HG02884 (cell line): ENCODE data around the gene EMILIN3.

Experiments
- ATAC-seq: cut with Tn5 transposase; IDR thresholded peaks from one replicate; pipeline ENCODE4 v1.9.1; 2021; ENCODE audit warnings: mild to moderate bottlenecking, moderate library complexity; ENCODE audit not compliant: unreplicated experiment

Gene EMILIN3

DNA sequence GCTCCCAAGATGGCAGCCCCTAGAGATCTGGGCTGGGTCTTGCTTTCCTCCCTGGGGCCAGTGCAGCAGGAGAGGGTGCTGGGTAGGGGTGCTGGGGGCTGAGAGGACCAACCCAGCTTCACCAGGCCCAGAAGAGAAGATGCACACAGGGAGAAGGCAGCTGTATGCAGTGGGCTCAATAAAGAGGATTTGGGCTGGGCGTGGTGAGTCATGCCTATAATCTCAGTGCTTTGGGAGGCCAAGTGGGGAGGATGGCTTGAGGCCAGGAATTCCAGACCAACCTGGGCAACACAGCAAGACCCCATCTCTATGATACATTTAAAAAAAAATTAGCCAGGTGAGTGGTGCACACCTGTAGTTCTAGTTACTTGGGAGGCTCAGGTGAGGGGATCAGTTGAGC is 25.7 kb upstream of the EMILIN3 start:
- no peak for ATAC-seq

DNA sequence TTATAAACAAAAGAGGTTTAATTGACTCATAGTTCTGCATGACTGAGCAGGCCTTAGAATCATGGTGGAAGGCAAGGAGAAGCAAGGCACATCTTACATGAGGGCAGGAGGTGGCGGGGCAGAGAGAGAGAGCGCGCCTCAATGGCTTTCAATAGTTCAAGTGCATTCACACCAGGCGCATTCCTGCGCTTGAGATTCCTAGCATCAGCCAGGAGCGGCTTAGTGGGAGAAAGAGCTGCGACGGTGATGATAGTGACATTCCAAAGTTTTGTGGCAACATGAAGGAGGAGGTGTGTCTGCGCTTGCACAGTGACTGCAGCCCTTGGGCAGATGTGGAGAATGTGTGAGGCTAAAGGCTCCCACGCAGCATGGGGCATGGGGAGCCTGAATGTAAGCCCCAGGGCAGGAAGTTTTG is 25.0 kb upstream of the EMILIN3 start:
- no peak for ATAC-seq

DNA sequence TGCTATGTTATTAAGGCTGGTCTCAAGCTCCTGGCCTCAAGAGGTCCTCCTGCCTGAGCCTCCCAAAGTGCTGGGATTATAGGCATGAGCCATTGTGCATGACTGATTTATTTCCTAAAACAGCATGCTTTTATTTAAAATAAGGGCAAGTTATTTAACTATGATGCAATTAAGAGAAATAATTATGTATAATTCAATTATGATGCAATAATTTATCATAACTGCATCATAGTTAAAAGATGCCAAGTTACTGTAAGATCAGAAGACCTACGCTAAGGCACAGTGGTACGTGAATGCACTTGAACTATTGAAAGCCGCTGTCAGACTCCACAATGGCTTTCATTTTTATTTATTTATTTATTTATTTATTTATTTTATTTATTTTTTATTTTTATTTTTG is 24.3 kb upstream of the EMILIN3 start:
- no peak for ATAC-seq

DNA sequence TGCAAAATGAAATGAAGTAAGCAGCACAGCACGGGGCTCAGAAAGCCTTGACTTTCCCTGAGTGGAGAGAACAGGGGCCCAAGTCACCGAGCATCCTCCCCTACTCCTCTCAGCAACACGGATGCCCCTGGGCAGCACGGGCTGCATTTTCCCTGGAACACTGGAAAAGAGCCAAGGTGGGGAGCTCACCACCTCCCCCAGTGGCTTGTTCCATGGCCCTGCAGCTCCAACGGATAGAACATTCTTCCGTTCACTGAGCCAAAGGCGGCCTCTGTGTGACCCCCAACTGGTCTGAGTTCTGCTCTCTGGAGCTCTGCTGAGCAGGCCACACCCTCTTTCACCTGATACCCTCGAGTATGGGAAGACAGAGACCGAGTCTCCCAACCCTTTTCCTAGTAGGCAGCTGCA is 20.8 kb upstream of the EMILIN3 start:
- no peak for ATAC-seq

DNA sequence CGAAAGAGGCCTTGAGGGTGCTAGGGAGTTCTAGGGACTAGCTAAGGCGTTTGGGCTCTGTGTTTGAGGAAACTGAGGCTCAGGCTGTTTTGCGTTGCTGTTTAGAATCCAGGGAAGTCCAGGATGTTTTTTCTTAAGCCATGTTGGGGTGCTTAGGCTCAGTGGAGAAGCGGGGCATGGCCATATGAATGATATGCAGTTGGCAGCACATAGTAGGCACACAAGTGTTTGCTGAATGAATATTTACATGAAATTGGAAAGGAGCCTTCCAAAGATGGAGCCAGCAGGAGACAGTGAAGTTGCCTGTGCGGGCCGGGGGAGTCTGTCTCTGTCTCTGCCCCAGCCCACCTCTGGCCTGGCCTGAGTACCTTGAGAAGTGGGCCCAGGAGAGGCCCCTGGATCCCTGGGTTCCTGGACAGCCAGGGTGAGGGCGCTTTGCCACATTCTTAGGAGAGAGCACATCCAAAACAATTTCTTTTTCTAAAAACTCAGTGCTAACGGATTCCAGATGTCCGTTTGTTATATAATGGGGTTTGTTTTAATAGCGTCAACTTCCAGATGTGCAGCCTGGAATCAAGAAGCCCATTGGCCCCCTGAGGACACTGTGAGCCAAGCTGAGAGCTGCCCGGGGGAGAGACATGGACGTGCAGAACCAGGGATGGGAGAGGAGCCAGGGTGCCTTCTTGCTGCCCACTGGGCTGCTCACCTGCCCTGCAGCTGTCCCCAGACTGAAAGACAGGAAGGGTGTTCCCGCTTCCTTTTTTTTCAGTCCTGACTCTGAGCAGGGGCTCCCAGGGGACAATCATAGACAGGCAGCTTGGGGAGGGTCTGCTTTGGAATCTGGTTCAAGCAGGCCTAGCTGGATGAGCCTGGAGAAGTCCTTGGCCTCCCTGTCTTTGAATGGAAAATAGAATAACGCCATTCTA is 20.1 kb upstream of the EMILIN3 start:
- ATAC-seq: no peak

DNA sequence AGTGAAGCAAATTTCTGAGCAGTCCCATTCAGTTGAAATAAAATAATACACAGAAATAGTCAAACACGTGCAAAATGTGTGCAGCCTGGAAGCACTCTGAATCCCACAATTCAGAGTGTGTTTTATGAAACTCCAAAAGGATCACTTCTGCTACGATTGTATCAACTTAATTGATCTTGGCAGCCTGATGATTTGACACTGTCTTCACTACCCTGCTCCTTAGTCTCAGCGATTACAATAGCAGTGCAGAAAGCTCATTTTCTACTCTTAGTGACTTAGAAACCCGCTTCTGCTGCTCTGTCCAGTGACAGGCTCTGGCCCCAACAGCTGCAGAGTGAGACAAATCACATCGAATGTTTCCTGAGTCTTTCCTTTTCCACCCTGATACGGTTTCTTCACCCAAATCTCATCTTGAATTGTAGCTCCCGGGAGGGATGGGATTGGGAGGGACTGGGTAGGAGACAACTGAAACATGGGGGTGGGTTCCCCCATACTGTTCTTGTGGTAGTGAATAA is 16.2 kb upstream of the EMILIN3 start:
- ATAC-seq: no peak

DNA sequence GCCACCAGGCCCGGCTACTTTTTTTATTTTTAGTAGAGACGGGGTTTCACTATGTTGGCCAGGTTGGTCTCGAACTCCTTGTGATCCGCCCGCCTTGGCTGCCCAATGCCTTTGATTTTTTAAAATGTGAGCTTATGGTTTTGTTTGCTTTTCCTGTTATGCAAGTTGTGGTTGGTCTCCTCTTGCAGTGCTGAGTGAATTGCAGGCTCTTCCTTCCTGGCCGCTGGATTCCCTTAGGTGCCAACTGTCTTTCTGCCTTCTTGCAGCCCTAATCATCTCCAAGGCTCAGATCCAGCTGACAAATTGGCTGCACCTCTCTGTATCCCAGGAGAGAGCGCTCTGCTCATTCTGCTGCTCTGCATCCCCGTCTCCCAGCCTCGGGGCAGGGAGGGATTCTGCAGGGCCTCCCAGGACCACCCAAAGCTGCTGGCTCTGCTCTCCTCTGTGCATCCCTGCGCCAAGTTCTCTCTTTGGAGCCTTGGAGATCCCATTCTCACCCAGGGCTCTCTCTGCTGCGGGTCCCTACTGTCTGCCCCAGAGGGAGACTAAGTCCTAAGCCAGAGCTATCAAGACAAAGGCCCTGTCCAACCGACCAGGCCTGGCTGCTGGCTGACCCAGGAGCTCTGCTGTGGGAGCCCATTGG is 14.1 kb upstream of the EMILIN3 start:
- ATAC-seq: no peak

DNA sequence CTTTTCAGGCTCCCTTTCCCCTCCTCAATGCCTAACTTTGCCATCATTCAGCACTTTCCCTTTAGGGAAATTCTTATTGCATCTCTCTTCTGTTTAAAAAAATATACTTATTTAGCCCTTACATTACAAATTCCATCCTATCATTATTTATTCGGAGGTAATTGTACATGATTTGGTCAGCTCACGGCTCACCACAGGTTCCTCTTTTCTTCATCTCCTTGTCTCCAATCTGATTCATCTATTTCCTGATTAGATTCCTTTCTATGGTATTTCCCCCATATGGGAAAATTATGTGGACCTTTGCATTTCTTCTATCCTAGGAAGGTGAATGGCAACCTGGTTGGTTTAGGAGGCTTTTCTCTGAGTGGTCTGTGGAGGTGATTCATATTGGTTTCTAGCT is 12.9 kb upstream of the EMILIN3 start:
- no peak for ATAC-seq

DNA sequence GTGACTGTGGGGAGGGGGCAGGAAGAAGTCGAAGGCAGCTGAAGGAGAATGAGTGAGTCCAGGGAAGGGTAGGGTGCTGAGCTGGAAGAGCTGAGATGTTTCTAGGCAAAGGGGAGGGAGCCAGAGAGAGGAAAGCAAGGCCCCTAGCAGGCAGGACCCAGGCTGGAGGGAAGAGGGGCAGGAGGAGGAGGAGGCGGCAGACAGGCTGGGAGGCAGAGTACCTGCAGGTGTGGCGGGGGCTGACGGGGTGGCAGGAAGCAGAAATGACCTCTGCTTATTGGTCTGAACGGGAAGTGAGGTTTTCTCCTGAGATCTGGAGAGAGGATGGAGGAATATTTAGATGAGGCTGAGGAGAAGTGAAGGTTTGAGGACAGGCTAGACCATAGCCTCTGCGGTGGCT is 10.7 kb upstream of the EMILIN3 start:
- no peak for ATAC-seq

DNA sequence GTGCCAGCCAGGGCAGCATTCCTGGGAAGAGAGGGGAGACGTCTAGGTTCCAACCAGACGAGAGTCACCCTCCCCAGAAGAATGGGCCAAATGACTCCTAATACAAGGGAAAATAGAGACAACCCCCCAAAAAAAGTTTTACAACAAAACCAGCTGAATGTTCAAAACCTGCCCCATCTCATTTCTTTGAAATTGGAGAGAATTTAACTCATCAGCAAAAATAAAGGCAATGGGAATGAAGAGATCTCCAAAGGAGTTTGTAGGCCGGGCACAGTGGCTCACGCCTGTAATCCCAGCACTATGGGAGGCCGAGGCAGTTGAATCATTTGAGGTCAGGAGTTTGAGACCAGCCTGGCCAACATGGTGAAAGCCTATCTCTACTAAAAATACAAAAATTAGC is 9.7 kb upstream of the EMILIN3 start:
- no peak for ATAC-seq

DNA sequence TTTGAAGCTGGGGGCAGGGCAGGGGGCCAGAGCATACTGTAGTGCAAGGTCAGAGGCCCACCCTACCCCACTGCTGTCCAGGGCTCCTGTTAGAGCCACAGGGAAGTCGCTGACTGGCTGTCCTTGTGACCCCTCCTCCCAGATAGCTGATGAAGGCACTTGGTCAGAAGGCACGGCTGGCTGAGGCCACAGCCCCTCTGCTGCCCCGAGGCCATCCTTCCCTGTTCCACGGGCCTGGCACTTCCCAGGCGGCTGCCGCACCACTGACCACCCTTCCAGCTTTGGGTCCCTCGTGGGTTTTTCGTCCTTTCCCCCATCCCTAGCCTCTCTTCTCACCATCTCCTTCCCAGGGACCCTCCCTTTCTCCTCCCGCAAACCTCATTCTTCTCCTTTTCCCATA is 9.2 kb upstream of the EMILIN3 start:
- no peak for ATAC-seq

DNA sequence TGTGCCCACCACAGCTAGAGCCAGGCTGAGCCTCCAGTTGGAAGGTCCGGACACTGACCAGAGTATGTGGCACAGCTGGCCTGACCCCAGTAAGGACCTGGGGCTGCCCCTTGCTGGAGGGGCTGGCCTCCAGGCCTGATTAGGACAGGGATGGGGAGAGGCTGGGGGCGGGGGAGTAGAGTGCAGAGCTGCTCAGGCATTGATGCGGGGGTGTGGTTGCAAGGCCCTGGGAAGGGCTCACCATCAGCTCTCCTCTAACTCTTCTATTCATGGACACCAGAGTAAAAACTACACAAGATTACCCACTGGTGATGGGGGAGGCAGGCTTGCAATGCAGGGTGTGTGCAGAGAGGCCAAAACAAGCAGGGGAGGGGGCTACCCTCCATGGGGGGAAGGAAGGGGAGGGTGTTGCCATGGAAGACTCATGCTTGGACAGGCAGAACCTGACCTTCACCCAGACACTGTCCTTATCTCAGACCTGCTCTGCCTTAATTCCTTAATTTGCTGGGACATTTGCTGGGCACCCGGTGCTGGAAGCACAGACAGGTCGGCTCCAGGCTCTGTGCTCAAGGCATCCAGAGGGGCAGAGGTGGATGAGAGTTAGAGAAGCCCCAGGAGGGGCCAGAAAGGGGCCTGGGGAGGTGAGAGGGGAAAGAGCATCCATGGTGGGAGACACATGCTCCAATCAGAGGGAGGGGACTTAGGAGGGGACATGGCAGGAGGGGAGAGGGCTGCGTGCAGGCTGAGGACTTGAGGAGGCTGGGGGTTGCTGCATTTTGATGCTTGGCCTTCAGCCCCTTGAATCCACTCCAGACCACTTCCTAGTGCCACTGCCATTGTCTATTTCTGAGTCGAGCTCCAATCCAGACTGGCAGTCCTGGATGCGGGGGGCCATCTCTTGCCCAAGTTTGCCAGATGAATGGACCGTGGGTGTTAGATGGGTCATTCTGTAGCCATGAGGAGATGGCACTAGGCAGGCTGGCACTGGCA is 7.6 kb upstream of the EMILIN3 start:
- no peak for ATAC-seq

DNA sequence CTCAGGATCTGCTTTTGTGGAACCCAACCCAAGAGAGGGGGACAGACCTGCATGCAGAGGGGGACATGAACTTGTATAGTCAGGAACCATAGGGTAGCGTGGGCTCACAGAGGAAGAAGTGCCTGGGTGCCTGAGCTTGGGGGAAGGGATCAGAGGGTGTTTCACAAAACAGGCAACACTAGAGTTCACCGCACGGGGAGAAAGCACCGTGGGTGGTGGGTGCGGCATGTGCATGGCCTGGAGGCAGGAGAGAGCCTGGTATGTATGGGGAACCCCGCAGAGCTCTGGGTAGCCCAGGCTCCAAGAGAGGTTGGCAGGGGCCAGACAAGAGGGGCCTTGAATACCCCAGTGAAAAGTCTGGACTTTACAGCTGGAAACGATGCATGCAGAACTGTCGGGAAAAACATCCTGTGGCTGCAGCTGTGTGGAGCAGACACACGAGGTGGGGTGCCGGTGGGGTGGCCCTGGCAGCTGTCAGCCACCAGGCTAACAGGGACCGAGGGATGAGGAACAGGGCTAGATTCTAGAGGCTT is 6.7 kb upstream of the EMILIN3 start:
- ATAC-seq: no peak

DNA sequence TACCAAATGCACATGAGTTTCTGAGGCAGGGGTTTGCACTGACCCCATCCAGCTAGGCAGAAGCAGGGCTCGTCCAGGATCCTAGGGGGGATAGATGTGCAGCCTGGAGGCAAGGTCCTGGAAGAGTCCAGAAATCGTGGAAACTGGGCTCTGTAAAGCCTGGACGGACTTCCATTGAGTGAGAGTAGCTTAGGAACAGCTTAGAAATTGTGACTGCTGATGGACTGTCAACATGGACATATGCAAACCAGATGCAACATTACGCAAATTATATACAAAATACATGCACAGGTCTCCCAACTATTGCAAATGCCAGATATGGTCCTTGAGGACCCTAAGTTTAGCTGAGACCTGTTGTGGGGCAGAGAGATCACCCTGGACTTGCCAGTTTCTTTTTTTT is 4.8 kb upstream of the EMILIN3 start:
- ATAC-seq: no peak

DNA sequence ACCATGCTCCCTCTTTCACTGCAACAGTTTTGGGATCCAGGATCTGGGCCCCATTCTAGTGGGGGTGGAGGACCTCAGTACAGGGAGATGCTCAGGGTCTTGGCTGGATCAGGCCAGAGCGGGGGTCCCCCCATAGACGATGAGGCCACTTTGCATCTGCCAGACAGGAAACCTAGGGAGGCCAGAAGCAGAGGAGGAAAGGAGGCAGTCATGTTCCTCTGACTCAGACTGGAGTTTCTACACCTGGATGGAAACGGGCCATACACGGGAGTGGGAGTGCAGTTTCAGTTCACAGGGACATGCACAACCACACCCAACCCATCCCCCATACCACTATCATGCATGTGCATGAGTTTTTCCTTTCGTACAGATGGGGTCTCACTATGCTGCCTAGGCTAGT is 3.6 kb upstream of the EMILIN3 start:
- no peak for ATAC-seq

DNA sequence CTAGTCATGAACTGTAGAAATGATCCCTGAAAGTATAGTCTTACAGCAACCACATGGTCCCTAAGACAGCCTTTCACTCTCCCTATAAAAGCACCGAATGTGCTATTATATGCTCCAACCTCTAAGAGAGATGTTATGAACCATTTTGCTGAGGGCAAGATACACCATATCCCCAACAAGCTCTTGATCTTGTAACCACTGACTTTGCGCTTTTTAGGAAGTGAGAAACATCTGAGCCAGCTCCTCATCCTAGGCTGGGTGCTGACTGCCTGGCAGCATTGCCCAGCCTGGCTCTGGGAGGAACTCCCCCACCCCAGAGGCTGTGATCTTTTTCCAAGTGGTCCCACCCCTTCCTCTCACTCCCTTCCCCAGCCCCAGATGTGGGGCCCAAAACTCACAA is 3.1 kb upstream of the EMILIN3 start:
- ATAC-seq: no peak

DNA sequence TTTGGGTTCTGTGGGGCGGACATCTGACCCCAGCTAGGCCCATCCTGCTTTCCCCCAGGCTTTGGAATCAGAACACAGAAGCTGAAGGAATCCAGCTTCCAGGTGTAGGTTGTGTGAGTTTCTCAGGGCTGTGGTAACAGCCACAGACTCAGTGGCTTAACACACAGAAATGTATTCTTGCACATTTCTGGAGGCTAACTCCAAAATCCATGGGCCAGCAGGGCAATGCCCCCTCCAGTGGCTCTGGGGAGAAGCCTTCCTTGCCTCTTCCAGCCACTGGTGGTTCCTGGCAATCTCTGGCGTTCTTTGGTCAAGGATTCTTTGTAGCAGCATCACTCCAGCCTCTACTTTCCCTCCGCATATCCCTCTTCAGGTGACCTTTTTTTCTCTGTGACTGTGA is 1.3 kb upstream of the EMILIN3 start:
- ATAC-seq: no peak

DNA sequence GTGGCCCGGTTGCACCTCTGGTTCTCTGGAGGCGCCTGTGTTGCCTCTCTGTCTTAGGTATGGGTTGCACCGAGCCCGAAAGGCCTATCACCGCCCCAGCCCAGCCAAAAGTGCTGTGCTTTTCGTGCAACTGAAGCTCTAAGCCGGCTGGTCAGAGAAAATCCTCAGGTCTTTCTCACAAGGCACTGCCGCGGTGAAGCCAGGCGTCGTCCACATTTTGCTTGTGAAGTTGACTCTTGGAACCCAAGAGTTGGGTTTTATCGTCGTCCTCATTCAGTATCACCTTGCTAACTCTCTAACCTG is 726 bp upstream of the EMILIN3 start:
- ATAC-seq: no peak

DNA sequence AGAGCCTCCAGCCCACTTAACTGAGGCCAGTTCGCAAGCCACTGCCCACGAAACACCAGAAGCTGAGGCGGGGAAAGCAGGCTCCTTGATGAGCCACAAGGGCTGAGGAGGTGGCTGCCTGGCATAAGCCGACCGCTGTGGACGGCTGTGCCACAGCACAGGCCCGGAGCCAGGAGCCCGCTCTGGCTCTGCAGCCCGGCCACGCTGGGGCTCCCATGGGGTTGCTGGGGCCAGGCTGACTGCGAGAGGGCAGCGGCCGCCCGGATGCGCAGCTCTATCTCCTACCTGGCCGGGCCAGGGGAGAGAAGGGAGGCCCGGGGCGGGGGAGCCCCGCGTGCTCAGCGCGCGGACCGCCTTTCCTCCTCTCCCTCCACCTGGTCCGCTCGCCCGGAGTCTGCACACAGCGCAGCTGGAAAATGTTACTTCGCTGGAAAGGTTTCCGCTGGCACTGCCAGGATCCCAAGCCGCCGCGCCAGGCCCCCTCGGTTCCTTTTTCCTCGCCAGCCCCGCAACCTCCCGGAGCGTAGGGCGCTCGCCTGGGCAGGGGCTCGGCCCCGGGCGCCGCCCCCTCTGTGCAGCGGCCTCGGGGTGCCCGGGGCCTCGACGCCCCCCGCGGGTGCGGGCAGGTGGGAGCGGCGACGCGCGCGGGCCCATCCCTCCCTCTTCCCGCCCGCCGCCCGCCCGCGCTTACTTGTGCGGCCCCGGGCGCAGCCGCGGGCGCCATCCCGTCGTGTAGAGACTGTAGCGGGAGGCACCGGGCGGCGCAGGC is 657 bp downstream of the EMILIN3 start:
- ATAC-seq: no peak
